MM.1S (cell line): ENCODE measurements around the gene SFXN5.

Source experiments
- EZH2 ChIP-seq: fragments of 300-600 bp; sonication (generic); optimal IDR thresholded peaks from 2 replicates; pipeline ENCODE3; 2017; ENCODE audit warnings: low read depth, mild to moderate bottlenecking, antibody characterized with exemption, low read length, mixed read lengths
- TF ChIP-seq, protein P1 (sequence below): fragments of 300-600 bp; sonication (generic); IDR thresholded peaks from 2 replicates; pipeline ENCODE4 v1.5.1; 2016; ENCODE audit warnings: antibody characterized with exemption, low read length, mixed read lengths

GRCh38 chr2:73018188-73018825, 53.2 kb downstream of the SFXN5 start:
- no peak for TF ChIP-seq EZH2
- TF ChIP-seq, protein P1, sequence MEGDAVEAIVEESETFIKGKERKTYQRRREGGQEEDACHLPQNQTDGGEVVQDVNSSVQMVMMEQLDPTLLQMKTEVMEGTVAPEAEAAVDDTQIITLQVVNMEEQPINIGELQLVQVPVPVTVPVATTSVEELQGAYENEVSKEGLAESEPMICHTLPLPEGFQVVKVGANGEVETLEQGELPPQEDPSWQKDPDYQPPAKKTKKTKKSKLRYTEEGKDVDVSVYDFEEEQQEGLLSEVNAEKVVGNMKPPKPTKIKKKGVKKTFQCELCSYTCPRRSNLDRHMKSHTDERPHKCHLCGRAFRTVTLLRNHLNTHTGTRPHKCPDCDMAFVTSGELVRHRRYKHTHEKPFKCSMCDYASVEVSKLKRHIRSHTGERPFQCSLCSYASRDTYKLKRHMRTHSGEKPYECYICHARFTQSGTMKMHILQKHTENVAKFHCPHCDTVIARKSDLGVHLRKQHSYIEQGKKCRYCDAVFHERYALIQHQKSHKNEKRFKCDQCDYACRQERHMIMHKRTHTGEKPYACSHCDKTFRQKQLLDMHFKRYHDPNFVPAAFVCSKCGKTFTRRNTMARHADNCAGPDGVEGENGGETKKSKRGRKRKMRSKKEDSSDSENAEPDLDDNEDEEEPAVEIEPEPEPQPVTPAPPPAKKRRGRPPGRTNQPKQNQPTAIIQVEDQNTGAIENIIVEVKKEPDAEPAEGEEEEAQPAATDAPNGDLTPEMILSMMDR = no peak
